Posterior cingulate gyrus (tissue), 11 donors: ENCODE measurements around the gene KIAA1671.

ENCODE experiments used
- DNase-seq, 10 donors: peaks; one replicate each; pipeline versions ENCODE4 v3.0.0 to v3.0.0-alpha.2; 2020 to 2021; ENCODE audit warnings: mixed read lengths in 3 of 10
- intact Hi-C: fragments of 100-400 bp; cut with DNase I; formaldehyde crosslinking; loops from one replicate; pipeline ENCODE4 v1.15.1; 2023

KIAA1671 gene

GRCh38 chr22:25083056-25083806 lies 130.7 kb downstream of the KIAA1671 start:
- no peak for DNase-seq
- intact Hi-C loops: no loop called here

DNA sequence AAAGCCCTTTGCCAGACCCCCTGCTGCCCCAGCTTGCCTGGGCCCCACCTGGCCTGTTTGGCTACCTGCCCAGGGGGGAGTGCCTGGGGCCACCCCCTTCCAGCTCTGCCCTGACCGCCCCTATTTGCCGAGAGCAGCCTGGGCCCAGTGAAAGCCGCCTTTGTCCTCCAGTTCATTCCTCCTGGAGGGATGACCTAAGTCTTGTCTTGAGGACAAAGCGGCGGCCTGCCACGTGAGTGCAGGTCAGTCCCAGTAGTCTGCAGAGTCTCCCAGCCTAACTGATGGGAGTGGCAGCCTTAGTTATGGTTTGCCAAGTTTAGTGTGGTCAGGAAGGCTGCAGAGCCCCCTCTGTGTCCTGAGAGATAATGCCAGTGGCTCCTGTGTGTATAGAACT lies 131.3 kb downstream of the KIAA1671 start:
- peak in 1 of 10 donors; percentile 38 for DNase-seq
- intact Hi-C loops: no loop called here

GRCh38 chr22:25084405-25085107 lies 132.0 kb downstream of the KIAA1671 start:
- intact Hi-C loops: no loop called here
- DNase-seq: no peak

DNA sequence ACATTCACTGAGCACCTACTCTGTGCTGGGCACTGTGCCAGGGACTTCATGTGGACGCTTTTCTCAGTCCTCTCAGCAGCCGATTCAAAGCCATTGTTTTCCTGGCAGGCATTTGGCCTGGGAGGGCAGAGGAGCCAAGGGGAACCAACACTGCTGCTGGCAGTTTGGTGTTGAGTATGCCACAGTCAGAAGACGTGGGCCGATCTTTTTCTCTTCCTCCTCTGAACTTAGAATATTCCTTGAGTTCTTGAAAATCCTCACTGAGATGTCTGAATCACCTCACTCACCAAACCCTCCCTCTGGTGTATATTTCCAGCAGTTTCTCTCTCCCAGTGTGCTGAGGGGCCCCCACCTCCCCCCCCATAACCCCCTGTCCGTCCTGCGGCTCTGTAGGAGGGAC lies 132.6 kb downstream of the KIAA1671 start:
- intact Hi-C loops: no loop called here
- no peak for DNase-seq

DNA sequence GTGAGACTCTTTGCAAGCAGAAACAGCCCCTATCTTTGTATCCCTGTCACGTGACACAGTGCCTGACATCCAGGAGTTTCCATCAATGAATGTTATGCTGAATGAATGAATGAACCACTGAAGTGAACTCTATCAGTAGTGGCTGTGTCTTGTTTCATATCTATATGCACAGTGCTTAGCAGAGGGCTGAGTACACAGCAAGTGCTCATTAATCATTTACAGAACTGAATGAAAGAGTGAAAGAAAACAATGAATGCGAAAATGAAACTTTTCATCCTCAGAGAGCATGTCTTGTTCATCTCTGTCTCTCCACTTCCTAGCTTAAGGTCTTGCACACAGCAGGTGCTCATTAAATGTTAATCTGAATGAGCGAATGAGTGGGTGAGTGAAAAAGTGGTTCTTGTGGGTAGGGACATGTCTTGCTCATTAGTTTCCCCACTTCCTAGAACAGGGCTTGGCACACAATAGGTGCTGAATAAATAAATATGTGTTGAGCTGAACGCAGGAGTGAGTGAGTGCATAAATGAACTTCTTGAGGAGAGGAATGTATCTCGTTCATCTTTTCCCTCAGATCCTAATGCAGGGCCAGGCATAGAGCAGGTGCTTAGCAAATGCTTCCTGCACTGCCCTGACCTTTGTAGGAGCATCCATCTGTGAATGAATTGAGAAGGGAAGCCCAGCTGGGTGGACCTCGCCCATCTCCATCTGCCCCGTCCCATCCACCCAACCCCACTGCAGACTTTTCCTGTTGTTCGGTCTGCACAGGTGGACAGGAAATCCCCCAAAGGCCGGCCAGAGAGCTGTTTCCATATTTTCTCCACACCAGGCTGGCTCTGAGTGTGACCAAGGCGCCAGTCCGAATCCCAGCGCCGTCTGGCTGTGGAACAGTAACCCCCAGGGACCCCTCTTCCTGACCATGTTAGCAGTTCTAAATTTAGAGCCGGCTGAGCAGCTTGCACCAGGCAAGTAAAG lies 133.7 kb downstream of the KIAA1671 start:
- no peak for DNase-seq
- intact Hi-C loops: no loop called here

DNA sequence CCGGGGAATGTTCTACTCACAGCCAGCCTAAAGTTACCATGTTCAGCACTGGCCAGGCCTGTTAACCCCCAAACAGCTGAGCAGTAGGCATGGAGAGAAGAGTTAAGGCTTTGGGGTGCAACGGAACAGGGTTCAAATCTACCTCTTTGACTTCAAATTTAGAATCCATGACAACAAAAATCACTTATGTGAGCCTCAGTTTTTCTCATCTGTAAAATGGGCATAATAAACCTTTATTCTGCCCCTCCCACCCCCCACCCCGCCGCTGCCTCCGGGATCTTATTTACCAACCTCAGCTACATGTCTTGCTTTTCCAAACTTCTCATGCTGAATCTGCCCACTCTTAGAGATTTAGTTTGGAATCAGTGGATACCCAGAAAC lies 134.4 kb downstream of the KIAA1671 start:
- intact Hi-C loops: no loop called here
- DNase-seq: no peak

- DNase-seq: no peak
- intact Hi-C loops: no loop called here
These were observed 137.8 kb downstream of the KIAA1671 start for GRCh38 chr22:25090225-25090890.

- DNase-seq: no peak
- intact Hi-C loops: no loop called here
These were observed 138.9 kb downstream of the KIAA1671 start for GRCh38 chr22:25091458-25091857.

GRCh38 chr22:25092119-25092518 lies 139.6 kb downstream of the KIAA1671 start:
- intact Hi-C loops: no loop called here
- DNase-seq: no peak

GRCh38 chr22:25094579-25094978 lies 142.1 kb downstream of the KIAA1671 start:
- DNase-seq: no peak
- intact Hi-C loops: no loop called here

DNA sequence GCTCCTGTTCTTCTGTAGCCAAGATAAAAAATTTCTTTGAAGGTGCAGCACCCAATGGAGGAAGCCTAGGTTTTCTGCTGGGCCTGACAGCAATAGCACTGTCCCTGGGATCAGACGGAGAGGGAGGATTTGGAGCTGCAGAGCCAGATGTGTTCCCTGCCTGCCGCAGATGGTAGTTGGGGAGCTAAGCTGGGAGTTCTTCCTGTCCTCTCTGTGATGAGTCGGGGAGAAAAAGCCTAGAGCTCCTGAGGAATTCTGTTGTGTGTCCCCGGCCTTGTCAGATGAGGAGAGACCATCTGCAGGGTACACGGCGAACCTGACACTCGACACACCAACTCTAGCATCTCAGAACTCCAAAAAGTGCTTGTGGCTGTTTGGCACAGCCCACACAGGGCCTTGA lies 143.4 kb downstream of the KIAA1671 start:
- DNase-seq: peak in 5 of 10 donors; percentile 50 to 90 (median 81)
- intact Hi-C loops: no loop called here

DNA sequence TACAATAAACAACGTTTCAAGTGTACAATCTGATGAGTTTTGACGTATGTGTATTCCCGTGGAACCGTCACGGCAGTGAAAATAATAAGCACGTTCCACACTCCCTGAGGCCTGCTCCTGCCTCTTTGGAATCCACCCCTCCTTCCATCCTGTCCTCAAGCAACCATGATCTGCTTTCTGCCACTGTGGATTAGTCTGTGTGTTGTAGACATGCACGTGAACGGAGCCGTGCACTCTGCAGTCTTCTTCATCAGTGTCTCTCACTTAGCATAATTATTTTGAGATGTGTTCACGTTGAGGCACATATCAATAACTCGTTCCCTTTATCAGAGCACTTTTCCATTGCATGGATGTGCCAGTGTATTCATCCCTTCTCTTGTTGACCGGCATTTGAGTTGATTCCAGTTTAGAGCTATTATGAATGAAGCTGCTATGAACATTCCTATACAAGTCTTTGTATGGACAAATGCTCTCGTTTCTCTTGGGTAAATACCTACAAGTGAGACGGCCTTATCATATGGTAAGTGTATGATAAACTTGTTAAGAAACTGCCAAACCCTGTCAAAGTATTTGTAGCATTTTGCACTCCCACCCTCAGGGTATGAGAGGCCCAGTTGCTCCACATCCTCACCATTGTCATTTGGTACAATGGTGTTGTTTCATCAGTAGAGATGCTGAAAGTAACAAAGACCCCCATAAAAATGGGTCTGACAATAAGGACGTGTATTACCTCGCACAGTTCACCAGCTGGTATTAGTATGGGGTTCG lies 144.3 kb downstream of the KIAA1671 start:
- DNase-seq: no peak
- intact Hi-C loops: no loop called here

- intact Hi-C loops: no loop called here
- DNase-seq: peak in 1 of 10 donors; percentile 30
These were observed 146.0 kb downstream of the KIAA1671 start for GRCh38 chr22:25098445-25099081.

DNA sequence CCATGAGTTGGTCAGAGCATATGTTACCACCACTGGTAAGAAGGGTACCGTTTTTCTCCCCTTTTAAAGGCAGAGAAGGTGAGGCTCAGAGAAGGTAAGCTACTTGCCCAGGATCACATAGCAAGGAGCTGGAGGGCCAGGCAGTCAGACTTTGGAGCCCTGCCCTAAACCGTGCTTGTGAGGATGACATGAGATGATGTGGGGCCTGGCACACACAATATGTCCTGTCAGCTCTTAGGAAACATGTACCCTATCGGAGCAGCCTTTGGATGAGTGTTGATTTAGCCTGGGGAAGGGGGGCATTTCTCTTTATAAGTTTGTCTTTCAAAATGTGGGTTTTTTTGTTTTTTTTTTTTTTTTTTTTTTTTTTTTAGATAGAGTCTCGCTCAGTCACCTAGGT lies 146.7 kb downstream of the KIAA1671 start:
- intact Hi-C loops: no loop called here
- no peak for DNase-seq

DNA sequence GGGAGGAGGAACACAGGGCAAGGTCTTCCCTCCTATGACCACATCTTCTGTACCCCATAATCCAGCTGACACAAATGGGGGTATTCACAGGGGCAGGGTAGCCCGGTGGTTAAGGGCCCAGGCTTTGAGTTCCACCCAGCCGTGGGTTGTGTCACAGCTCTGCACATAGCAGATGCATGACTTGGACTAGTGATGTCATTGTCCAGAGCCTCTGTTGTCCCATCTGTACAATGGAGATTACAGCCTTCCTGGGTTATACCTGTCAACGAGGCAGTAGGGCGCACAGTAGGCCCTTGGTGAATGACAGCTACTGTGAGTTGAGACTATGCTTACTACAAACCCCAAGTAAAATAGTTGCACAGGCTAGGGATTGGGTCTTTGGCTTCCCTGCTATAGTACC lies 147.9 kb downstream of the KIAA1671 start:
- no peak for DNase-seq
- intact Hi-C loops: no loop called here

DNA sequence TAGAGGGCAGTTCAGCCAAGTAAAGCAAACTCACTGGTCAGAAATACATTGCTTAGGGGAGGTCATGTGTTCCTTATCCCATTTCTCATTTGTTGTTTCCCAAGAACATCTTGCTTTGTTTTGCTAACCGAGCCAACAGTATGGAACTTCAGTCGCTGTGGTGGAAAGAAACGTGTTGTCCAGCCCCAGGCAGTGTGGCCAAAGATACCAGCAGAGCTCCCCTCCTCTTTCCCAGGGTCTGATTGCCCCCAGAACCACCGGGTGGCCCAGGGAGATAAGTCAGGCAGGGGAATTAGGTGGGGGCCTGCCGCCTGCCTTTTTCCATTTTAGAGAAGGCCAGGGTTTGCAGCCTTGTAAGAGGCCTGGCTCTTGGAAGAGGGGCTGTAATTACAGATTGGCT lies 148.4 kb downstream of the KIAA1671 start:
- intact Hi-C loops: no loop called here
- no peak for DNase-seq

DNA sequence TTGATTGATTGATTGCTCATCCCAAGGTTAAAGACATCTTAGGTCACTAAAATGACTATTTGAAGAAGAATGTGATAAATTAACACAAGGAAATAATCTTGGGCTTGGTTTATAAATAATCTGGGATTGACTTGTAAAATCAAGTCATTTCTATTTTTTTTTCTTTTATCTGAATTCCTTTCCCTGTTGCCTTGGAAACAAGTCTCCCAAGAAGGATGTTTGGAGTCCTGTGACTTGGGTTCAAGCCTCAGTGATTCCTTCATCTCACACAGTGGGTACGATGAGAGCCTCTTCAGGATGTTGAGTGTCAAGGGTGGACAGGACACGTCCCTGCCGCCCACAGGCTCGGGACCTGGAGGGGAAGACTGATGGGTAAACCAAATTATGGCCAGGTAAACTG lies 149.0 kb downstream of the KIAA1671 start:
- no peak for DNase-seq
- intact Hi-C loops: no loop called here

DNA sequence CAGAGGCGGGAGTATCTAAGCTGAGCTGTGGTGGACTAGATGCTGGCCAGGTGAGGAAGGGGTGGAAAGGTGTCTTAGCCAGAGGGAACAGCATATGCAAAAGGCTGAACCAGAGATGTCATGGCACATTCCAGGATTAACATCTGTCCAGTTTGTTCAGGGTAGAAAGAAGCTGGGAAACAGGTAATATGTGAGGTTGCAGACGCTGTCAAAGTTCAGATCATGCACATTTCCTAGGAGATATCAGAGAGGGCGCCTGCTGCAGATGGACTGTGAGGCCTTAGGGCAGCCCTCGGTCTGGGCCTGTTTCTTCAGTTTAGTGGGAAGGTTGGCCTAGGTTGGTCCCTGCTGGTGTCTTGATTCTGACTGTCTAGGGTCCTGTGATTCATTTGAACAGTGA lies 149.5 kb downstream of the KIAA1671 start:
- intact Hi-C loops: no loop called here
- no peak for DNase-seq

- no peak for DNase-seq
- intact Hi-C loops: no loop called here
These were observed 150.2 kb downstream of the KIAA1671 start for GRCh38 chr22:25102722-25103121.
